Measurements from ENCODE around the gene P4HA1. TPM values are rescaled to one million over a fixed set of nuclear protein-coding genes. Genes with fewer than 3 reads are reported as not detected.

Gene P4HA1
- total RNA-seq, 2 experiments from 2014 or later: 11.6 to 36.2 TPM

DNA sequence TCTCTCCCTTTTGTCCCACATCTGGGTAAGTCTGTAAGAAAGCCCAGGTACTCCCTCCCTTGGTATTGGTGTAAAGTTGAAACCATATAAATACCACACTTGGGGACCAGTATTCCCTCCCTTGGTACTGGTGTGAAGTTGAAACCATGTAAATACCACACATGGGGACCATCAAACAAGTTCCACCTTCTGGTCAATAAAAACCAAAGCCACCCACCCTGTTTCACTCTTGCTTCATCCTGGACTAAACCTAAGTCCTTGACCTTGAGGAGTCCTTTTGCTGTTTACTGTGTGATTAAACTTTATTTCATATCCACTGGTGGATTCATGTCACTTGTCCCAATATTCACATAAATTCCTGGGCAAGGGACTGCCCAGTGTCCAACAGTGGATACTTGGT, 8.4 kb downstream of the P4HA1 start:
- no peak overlapping the region for H3K4me2 ChIP-seq (ENCODE audit: low read length)
- no peaks in the 10 kb centered on the region for H3K9me3 ChIP-seq (ENCODE audit: low read length)
- no TSS peak for BruUV-seq (replicated peaks)
- intact Hi-C loops (cut with micrococcal nuclease; ENCODE audit: unreplicated experiment): no loop called here
- no peaks in the 10 kb centered on the region for H4K20me1 ChIP-seq (ENCODE audit: insufficient read depth, low read length)
- H3K79me2 ChIP-seq (ENCODE audit: insufficient read depth, low read depth, low read length): peaks cover 62% of the 10 kb centered on the region; the same call in 1 of the 2 replicates
- no peak overlapping the region for H2AFZ ChIP-seq (ENCODE audit: low read length)
- CTCF ChIA-PET (ENCODE audit: unreplicated experiment): no interaction called here
- H3K4me1 ChIP-seq (ENCODE audit: insufficient read depth, low read length, poor library complexity, severe bottlenecking): peaks cover 4% of the 10 kb centered on the region
- H3K27ac ChIP-seq (ENCODE audit: low read depth, low read length, poor library complexity, severe bottlenecking): no peak overlapping the region
- no peak overlapping the region for H3K4me3 ChIP-seq (ENCODE audit: low read depth, low read length, poor library complexity, severe bottlenecking)
- POLR2A ChIA-PET: no interaction called here
- TF ChIP-seq EZH2phosphoT487 (IDR thresholded peaks at IDR 0.05; ENCODE audit: borderline replicate concordance, low read depth, low read length): no peak
- TF ChIP-seq, protein P1, sequence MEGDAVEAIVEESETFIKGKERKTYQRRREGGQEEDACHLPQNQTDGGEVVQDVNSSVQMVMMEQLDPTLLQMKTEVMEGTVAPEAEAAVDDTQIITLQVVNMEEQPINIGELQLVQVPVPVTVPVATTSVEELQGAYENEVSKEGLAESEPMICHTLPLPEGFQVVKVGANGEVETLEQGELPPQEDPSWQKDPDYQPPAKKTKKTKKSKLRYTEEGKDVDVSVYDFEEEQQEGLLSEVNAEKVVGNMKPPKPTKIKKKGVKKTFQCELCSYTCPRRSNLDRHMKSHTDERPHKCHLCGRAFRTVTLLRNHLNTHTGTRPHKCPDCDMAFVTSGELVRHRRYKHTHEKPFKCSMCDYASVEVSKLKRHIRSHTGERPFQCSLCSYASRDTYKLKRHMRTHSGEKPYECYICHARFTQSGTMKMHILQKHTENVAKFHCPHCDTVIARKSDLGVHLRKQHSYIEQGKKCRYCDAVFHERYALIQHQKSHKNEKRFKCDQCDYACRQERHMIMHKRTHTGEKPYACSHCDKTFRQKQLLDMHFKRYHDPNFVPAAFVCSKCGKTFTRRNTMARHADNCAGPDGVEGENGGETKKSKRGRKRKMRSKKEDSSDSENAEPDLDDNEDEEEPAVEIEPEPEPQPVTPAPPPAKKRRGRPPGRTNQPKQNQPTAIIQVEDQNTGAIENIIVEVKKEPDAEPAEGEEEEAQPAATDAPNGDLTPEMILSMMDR (conservative IDR thresholded peaks at IDR 0.05; ENCODE audit: low read length): no peak
- H3K36me3 ChIP-seq (ENCODE audit: insufficient read depth, low read length): peaks cover 7% of the 10 kb centered on the region; the same call in 1 of the 2 replicates
- H3K9me2 ChIP-seq (ENCODE audit: insufficient read depth, low read length): no peaks in the 10 kb centered on the region
- no peak for DNase-seq (ENCODE audit: low spot score)

DNA sequence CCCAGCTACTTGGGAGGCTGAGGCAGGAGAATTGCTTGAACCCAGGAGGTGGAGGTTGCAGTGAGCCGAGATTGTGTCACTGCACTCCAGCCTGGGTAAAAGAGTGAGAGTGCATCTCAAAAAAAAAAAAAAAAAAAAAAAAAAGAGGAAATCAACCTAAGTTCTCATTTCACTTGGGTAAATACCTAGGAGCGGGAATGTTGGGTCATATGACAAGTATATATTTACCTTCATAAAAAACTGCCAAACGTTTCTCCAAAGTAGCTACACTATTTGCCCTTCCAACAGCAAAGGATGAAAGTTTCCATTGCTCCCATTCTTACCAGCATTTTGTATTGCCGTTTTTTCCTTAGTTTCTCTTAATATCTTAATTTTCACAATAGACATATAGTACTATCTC, 9.8 kb downstream of the P4HA1 start:
- Histone ChIP-seq H3K9me2 (ENCODE audit: insufficient read depth, low read length) (no peaks in the 10 kb centered on the region), H3K4me2 (ENCODE audit: low read length) (no peak overlapping the region), H3K9me3 (ENCODE audit: low read length) (no peaks in the 10 kb centered on the region), H3K4me1 (ENCODE audit: insufficient read depth, low read length, poor library complexity, severe bottlenecking) (peaks cover 2% of the 10 kb centered on the region), H4K20me1 (ENCODE audit: insufficient read depth, low read length) (no peaks in the 10 kb centered on the region), H3K79me2 (ENCODE audit: insufficient read depth, low read depth, low read length) (peaks cover 48% of the 10 kb centered on the region; the same call in 1 of the 2 replicates), H3K36me3 (ENCODE audit: insufficient read depth, low read length) (peaks cover 7% of the 10 kb centered on the region; the same call in 1 of the 2 replicates), H3K27ac (ENCODE audit: low read depth, low read length, poor library complexity, severe bottlenecking) (no peak overlapping the region), H3K4me3 (ENCODE audit: low read depth, low read length, poor library complexity, severe bottlenecking) (no peak overlapping the region), H2AFZ (ENCODE audit: low read length) (no peak overlapping the region)
- DNase-seq (ENCODE audit: low spot score): no peak
- intact Hi-C loops (cut with micrococcal nuclease; ENCODE audit: unreplicated experiment): no loop called here
- BruUV-seq (replicated peaks): no TSS peak
- ChIA-PET POLR2A (interaction anchor here (0.7 kb wide), 2 partner anchors 11 to 270 kb away, joined by 3 to 5 read pairs; no protein-coding TSS in a partner anchor), CTCF (ENCODE audit: unreplicated experiment) (no interaction called here)
- TF ChIP-seq, protein P1 (conservative IDR thresholded peaks at IDR 0.05; ENCODE audit: low read length): no peak
- TF ChIP-seq EZH2phosphoT487 (IDR thresholded peaks at IDR 0.05; ENCODE audit: borderline replicate concordance, low read depth, low read length): no peak

DNA sequence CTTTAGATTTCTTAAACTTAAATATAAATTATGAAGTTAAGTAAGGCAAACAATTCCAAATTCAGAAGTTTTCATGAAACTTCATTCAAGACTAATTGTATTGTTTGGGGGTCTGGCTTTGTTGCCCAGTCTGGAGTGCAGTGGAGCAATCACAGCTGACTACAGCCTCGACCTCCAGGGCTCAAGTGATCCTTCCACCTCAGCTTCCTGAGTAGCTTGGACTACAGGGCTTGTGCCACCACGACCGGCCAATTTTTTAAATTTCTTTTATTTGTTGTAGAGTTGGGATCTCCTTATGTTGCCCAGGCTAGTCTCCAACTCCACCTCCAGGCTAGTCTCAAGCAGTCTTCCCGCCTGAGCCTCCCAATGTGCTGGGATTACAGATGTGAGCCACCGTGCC, 12.5 kb downstream of the P4HA1 start:
- no peak overlapping the region for H3K4me2 ChIP-seq (ENCODE audit: low read length)
- POLR2A ChIA-PET: interaction anchor here (0.7 to 1.5 kb wide), 4 partner anchors 9 to 648 kb away, joined by 3 to 4 read pairs (median 3); no protein-coding TSS in a partner anchor

More for the DNA sequence above, 12.5 kb downstream of the P4HA1 start:
- Histone ChIP-seq H3K4me1 (ENCODE audit: insufficient read depth, low read length, poor library complexity, severe bottlenecking) (no peaks in the 10 kb centered on the region), H2AFZ (ENCODE audit: low read length) (no peak overlapping the region), H3K9me3 (ENCODE audit: low read length) (no peaks in the 10 kb centered on the region), H3K4me3 (ENCODE audit: low read depth, low read length, poor library complexity, severe bottlenecking) (no peak overlapping the region), H3K9me2 (ENCODE audit: insufficient read depth, low read length) (no peaks in the 10 kb centered on the region), H3K36me3 (ENCODE audit: insufficient read depth, low read length) (peaks cover 7% of the 10 kb centered on the region), H3K79me2 (ENCODE audit: insufficient read depth, low read depth, low read length) (peaks cover 32% of the 10 kb centered on the region; the same call in 1 of the 2 replicates), H3K27ac (ENCODE audit: low read depth, low read length, poor library complexity, severe bottlenecking) (no peak overlapping the region), H4K20me1 (ENCODE audit: insufficient read depth, low read length) (no peaks in the 10 kb centered on the region)
- DNase-seq (ENCODE audit: low spot score): no peak
- CTCF ChIA-PET (ENCODE audit: unreplicated experiment): no interaction called here
- no TSS peak for BruUV-seq (replicated peaks)
- intact Hi-C loops (cut with micrococcal nuclease; ENCODE audit: unreplicated experiment): no loop called here
- TF ChIP-seq, protein P1 (conservative IDR thresholded peaks at IDR 0.05; ENCODE audit: low read length): no peak
- TF ChIP-seq EZH2phosphoT487 (IDR thresholded peaks at IDR 0.05; ENCODE audit: borderline replicate concordance, low read depth, low read length): no peak

All from OCI-LY7 (cell line).